NCI-H1417 treated with DMSO at 0.1 percent for 48 hours (cell line): ENCODE results near the gene CAPN2.

Source experiments
- DNase-seq: peaks from one replicate; lab custom pipeline; 2025; lab: John Stamatoyannopoulos, UW

The CAPN2 gene

GRCh38 chr1:223761411-223761810, 49.1 kb downstream of the CAPN2 start:
- no peak for DNase-seq

DNA sequence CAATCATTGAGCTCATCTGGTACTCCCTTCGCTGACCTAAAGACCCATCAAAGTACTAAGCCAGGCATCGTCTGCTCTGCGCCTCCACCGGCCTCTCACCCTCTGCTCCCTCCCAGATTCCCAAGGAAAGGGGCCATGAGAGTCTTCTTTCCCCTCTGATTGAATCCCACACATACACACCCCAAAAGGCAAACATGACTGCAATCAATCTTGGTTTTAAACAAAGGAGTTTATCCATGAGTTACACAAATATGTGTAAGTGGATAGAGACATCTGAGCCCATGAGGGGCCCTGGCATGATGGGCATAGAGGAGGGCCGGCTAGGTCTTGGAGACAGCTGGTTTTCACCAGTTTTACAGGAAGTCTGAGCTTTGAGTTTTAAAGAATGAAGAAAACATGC, 50.9 kb downstream of the CAPN2 start:
- no peak for DNase-seq

DNA sequence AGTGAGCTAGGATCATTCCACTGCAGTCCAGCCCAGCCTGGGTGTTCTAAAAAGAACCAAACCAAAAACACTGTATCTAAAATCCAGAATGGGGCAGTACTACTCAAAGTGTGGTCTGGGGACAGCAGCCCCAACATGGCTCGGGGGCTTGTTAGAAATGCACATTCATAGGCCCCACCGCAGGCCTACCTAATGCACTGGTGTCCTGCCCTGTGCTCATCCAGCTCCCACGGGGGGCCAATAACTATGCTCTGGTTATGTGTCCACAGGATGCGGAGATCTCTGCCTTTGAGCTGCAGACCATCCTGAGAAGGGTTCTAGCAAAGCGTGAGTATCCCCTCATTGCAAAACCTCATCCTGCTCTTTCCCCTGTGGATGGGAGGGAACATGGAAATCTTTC, 51.5 kb downstream of the CAPN2 start:
- DNase-seq = no peak

DNA sequence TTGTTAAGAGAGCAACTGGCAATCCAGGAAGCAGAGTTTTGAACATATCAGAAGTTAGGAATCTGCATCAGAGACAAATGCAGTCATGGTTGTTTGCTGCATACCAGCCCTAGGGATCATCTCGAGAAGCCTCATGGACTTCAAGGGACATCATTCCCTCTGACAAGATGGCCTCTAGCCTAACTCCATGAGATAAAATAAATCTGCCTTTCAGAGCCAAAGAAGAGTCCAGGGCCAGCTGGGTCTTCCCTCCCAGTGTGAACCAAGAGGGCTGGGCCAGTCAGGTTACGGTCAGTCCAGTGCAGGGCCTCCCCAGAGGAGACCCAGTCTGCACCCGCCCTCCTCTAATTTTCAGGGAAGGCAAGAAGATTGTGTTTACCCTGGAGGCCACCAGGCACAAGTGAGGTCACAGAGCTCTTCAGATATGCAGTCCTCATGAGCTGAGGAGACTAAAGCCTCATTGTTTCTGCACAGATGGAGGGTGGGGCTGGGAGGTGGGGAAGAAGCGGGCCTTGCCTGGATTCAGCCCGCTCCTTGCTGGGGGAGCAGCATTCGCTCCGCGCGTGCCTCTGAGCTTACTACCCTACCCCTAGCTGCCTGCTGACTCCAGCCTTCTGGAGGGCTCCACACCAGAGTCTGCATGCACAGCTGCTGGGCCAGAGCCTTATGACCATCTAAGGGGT, 52.8 kb downstream of the CAPN2 start:
- no peak for DNase-seq

GRCh38 chr1:223765719-223766340, 53.5 kb downstream of the CAPN2 start:
- no peak for DNase-seq

DNA sequence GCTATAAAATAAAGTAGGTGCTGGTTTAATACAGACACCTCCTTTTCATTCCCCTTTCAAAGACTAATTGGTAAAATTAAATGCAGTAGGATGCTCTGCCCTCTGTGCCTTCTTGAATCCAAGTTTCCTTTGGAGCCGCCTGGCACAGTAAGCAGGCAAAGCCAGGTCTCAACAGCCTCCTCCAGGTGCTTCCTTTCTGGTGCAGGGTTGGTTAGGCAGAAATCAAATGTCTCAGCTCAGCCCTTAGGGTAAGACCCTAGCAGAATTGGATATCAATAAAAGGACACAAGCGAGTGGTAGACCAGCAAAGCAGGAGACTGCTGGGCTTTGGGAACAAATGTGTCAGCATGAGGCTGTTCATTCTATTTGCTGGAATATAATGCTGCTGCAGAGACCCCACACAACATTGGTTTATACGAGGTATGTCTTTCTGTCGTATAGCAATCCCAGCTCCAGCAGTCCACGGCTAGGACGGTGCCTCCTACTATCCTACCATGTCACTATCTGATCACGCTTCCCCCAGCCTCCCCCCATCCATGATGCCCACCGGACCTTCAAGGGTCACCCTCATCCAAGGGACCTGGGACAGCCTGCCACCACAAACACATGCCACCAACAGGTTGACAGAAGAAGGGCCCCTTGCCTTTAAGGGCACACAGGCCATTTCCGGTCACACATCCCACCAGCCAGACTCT, 58.4 kb downstream of the CAPN2 start:
- no peak for DNase-seq

- no peak for DNase-seq
Measured at GRCh38 chr1:223771469-223771813, 59.1 kb downstream of the CAPN2 start.

DNA sequence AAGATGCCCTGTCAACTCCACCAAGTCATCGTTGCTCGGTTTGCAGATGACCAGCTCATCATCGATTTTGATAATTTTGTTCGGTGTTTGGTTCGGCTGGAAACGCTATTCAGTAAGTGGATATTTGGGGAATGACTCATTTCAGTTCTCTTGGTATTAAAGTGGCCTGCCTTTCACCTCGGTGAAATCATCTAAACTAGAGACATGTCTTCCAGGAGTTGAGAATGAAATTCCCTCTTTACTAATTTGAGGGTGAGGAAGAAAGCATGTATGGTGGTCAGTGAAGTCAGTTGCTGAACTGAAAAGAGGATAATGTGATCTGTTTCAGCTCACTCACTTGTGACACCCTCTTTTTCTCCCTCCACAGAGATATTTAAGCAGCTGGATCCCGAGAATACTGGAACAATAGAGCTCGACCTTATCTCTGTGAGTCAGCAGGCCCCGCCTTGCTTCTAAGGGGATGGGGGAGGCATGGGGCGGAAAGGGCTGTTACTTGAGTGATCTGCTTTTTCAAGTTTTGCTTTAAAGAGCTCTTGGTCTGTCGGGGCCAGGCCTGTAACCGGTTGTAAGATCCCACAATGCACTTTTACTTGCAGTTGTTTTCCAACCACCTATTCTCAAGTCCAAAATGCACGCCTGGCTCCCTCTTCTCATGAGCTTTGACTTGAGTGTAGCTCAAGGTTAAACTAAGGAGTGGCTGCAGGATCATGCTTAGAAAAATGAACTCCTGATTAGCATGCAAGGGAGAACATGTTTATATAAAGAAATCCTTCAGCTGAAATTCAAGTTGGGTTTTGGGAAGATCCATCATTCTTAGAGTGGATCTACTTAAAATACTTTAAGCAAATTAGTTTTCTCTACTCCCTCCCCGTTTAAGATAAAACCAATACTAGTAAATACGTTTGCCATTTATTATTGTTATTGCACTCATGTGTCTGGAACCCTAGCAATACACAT, 59.8 kb downstream of the CAPN2 start:
- DNase-seq = no peak

DNA sequence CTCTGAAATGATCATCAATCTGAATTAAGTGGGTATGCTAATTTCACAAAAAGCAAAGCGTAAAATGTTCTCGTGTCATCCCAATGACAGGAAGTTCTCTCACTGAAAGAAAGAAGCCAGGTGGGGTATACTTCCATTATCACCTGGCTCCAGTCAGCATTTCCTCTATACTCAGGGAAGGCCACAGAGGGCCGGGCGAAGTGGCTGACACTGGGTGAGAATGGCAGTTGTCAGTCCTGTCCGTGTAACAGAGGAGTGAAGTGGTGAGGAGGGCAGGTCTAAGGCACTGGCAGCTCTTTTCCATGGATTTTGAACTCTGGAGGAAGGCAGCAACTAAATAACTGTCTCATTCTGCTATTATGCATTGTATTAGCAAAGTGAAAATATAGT, 60.4 kb downstream of the CAPN2 start:
- DNase-seq = no peak

DNA sequence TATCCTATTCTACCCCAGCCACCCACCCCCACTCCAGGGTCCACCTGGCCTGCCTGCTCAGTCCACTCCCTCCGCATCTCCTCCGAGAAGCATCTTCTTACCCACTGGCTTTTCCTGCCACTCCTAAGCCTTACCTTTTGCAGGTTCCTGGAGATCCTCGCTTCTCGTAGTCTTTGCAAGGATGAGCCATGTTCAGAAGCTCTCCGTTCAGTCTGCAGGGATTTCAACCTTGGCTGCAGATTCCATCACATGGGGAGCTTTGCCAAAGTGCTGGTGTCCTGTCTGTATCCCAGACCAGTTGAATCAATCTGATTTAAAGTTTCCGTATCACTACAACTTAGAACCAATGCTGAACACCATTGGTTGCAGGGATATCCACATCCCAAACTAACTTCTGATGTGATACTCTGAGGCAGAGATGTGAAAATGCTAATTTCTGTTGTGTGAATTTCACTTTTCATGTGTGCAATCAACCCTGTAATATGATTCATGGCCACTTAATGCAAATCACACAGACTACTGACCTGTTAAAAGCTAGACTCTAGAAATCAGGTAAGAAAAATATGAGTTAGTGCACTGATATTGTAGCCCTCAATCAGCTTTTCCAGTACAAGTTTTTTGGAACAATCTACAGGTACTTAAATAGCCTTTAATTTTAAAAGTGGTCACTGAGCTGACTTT, 61.9 kb downstream of the CAPN2 start:
- no peak for DNase-seq

DNA sequence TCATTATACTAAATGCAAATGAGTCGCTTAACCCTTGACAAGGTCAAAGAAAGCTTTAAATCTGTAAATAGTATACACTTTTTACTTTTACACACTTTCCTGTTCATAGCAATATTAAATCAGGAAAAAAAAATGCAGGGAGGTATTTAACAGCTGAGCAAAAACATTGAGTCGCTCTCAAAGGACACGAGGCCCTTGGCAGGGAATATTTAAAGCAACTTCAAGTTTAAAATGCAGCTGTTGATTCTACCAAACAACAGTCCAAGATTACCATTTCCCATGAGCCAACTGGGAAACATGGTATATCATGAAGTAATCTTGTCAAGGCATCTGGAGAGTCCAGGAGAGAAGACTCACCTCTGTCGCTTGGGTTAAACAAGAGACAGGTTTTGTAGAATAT, 62.7 kb downstream of the CAPN2 start:
- no peak for DNase-seq

GRCh38 chr1:223775711-223776074, 63.4 kb downstream of the CAPN2 start:
- no peak for DNase-seq

DNA sequence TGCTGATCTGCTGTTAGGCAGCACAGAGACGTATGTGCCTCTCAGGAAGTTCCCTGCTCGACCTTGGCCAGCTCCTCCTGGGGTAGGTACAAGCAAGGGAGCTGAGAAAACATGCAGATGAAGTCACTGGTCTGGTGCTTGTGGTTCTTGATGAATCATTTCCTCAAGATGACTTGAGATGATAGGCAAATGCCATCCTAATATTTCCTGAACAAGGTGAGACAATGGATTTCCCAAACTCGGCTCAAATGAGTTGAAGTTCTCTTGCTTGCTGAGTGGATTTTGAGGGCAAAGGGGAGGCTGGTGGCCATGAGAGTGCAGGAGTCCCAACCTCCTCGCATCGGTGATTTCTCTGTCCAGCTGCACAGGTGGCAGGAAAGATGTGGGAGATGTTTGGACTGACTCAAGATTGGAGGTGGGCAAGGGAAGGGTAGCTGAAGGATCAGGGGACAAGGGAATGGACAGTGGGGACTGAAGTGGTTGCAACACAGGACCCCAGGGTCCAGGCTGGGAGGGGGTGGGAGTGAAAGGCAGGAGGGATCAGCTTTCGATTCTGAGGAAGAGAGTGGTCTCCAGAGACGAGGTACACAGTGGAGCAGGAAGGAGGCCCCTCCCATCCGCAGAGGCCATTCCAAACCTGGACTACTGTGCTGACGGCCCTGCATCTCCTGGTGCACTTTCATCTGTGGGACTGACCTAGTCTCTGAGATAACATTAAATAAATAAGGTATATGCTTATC, 63.9 kb downstream of the CAPN2 start:
- DNase-seq = no peak

- DNase-seq = no peak
Measured at GRCh38 chr1:223776826-223777454, 64.6 kb downstream of the CAPN2 start.

GRCh38 chr1:223780318-223780717, 68.0 kb downstream of the CAPN2 start:
- DNase-seq = no peak

- DNase-seq = no peak
Measured at GRCh38 chr1:223780949-223781348, 68.6 kb downstream of the CAPN2 start.

DNA sequence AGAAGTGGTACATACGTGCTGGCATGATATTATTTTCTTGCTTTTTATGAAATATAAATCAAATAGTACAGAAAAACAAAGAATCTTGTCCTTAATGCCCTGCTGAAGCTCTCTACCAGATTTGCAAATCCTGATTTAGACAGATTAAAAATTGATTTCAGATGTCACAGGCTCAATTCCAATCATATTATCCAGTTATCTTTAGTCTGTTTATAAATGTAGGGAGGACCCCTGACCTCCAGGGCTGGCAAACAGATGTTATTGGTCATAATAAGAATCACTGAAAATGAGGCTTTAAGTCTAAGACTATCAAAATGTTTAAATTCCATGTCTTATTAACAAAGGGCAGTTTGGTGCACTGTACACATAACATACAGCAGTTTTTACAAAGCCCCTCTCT, 71.3 kb downstream of the CAPN2 start:
- DNase-seq = no peak

DNA sequence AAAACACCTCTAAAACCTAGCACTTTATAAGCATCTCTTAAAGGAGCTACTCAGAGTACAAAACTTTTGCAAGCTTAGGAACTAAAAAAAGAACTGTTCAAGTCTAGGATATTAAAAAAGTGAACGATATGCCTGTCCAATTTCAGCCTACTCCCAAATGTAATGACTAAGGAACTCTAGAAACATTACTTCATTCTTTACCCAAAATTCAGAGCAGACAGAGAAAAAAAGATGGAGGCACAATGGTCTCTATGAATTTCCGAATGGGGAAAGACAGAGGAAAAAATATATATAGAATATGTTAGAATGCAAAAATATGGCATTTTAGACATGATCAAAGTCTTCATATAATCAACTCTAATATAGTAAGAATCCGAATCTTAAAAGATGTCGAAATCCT, 72.2 kb downstream of the CAPN2 start:
- no peak for DNase-seq

GRCh38 chr1:223785808-223786207, 73.5 kb downstream of the CAPN2 start:
- no peak for DNase-seq

DNA sequence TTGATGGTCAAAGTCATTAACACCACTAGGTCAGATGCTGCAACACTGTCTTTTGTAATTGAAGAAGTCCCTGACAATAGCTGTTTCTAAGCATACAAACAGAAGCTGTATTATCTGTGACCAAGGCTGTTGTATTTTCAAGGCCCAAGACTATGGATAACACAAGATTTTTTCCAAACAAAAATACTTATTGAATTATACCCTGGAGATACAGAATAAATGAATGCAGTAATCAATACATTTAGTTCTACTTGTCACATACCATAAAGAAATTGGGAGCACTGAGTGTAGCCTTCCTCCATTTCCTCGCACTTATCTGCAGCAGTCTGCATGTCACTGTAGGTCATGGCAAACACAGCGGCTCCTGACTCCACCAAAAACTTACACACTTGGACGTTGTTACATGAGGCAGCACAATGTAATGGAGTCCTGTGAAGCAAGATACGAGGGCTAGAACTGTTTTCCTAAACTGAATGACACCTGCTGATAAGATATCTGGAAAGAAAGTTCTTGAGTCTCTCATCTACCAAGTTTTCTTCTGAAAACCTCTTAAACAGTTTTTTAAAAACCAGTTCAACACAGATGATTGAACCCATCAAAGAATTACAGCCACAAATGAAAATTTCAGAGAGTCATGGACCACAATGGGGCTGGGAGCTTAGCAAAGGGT, 76.5 kb downstream of the CAPN2 start:
- no peak for DNase-seq
